HG03469 (cell line): ENCODE data around the gene CLIP3.
"Not testable (repeated sequence)": the region's sequence is repeated elsewhere in the genome, so short reads cannot be mapped to it uniquely, and the experiment has no call there.

Experiments used
- ATAC-seq: cut with Tn5 transposase; IDR thresholded peaks from one replicate; pipeline ENCODE4 v1.9.1; 2021; ENCODE audit warnings: mild to moderate bottlenecking, moderate library complexity, moderate number of reproducible peaks; ENCODE audit not compliant: unreplicated experiment

Gene CLIP3, protein sequence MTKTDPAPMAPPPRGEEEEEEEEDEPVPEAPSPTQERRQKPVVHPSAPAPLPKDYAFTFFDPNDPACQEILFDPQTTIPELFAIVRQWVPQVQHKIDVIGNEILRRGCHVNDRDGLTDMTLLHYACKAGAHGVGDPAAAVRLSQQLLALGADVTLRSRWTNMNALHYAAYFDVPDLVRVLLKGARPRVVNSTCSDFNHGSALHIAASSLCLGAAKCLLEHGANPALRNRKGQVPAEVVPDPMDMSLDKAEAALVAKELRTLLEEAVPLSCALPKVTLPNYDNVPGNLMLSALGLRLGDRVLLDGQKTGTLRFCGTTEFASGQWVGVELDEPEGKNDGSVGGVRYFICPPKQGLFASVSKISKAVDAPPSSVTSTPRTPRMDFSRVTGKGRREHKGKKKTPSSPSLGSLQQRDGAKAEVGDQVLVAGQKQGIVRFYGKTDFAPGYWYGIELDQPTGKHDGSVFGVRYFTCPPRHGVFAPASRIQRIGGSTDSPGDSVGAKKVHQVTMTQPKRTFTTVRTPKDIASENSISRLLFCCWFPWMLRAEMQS

GRCh38 chr19:36032251-36033104, at the start of gene CLIP3:
TSS of gene CLIP3 (minus strand) at chr19:36032873. CDS start at chr19:36032357, 516 bp downstream.
- no peak for ATAC-seq

GRCh38 chr19:36081894-36082293, 49.2 kb upstream of the CLIP3 start:
- ATAC-seq: no peak

DNA sequence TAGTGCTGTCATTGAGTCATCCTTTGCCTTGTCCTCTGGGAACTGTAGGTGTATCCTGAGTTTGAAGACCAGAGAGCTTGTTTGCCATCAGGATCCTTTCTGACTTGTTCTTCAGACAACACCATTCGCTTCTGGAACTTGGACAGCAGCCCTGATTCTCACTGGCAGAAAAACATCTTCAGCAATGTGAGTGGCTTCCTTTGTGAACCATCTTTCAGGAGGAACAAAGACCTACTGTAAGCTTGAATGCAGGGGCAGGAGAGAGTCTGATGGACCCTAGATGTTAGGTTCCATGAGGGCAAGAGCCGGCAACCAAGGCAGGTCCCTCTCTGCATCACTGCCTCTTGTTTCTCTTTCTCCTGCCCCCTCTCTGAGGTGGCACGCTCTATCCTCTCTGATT, 48.7 kb upstream of the CLIP3 start:
- ATAC-seq: no peak

GRCh38 chr19:36079389-36079945, 46.8 kb upstream of the CLIP3 start:
- ATAC-seq: no peak

DNA sequence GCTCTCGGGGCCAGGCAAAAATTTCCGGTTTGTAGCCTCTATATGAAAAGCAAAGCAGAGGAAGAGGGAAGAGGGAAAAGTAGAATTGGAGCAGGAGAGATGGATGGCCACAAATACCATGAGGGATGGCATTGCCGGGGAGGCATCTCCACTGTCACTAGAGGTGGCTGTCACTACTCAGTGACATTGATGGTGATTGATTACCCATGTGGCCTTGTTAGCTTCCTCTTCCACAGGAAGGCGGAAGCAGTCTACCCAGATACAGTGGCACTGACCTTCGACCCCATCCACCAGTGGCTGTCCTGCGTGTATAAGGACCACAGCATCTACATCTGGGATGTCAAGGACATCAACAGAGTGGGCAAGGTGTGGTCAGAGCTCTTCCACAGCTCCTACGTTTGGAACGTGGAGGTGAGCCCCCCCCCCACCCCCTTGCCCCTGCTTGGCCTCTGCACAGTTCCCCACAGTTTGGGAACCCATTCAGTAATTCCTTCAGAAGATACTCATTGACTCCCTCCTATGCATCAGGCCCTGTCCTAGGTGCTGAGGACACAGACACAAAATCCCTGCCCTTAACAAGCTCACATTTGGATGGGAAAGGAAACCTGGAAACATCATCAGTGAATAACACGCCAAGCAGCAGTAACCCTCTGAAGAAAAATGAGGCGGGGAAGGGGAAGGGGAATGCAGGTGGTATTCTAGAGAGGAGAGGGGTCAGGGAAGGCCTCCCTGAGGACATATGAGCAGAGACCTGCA, 40.6 kb upstream of the CLIP3 start:
- ATAC-seq: no peak

- ATAC-seq: no peak
Measured at GRCh38 chr19:36072081-36072480, 39.4 kb upstream of the CLIP3 start.

GRCh38 chr19:36068810-36069499, 36.3 kb upstream of the CLIP3 start:
- not testable (repeated sequence) for ATAC-seq

- no peak for ATAC-seq
Measured at GRCh38 chr19:36067681-36068080, 35.0 kb upstream of the CLIP3 start.

DNA sequence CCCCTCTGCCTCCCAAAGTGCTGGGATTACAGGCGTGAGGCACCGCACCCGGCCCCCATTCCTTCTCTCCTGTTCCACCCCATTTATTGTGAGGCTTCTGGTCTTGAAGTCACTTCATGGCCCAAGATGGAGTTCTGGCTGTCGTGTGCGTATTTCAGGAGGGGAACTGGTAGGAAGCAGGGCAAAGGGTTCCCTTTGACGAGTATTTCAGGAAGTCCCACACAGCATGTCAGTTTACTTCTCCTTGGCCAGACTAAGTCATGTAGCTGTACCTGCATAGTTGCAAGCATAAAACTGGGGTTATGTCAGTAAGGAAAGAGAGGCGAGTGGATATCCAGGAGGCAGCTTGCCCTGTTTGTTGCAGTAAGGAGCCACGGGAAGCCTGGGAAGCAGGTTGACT, 32.2 kb upstream of the CLIP3 start:
- no peak for ATAC-seq

DNA sequence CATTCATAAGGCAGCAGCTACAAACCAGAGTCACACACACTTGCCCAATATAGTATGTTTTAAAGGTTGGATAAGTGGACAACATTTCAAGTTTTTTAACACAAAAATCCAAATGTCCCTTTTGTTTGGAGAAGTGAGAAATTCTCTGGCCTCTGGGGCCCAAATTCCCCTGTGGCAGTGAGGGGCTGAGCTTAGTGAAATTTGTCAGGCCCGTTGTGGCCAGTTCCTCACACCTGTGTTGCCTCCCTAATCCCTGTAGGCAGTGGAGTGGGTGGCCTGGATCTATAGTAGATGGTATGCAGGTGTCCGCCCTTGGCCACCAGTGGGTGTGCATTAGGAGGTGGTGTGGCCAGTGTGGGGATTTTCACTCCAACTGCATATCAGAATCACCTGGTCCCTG, 28.7 kb upstream of the CLIP3 start:
- ATAC-seq: no peak

GRCh38 chr19:36060430-36060829, 27.8 kb upstream of the CLIP3 start:
- no peak for ATAC-seq

- no peak for ATAC-seq
Measured at GRCh38 chr19:36059180-36059910, 26.7 kb upstream of the CLIP3 start.

DNA sequence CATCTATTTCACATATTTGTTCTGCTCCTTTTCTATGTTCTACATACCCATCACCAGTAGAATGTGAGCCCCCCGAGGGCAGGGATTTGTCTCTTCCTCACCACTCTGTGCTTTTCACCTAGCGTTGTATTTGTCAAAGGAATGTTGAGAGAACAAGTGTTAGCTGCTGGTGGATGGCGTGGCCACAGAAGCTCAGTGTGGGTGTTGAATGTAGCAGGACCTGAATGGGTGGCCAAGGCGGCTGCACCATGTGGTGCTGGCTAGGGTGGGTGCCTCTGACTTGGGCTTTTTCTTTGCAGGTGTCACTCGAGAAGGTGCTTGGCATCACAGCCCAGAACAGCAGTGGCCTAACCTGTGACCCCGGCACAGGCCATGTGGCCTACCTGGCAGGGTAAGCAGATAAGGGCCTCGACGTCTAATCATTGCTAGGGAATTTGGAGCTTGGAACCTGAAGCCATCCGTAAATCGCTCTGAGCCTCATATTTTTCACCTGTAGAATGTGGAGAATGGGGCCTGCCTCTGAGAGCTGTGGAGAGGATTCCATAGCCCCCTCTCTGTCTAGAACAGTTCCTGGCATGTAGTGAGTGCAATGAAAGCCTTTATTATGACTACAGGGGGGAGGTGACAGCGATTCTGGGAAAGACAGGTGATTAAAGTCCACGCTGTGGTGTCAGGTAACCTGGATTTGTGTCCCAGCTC, 26.0 kb upstream of the CLIP3 start:
- no peak for ATAC-seq

GRCh38 chr19:36054733-36055686, 22.3 kb upstream of the CLIP3 start, which contains the start of gene WDR62:
TSS of gene WDR62 (plus strand) at chr19:36054897. CDS start at chr19:36054972, 75 bp downstream.
- ATAC-seq: peak; percentile 59

DNA sequence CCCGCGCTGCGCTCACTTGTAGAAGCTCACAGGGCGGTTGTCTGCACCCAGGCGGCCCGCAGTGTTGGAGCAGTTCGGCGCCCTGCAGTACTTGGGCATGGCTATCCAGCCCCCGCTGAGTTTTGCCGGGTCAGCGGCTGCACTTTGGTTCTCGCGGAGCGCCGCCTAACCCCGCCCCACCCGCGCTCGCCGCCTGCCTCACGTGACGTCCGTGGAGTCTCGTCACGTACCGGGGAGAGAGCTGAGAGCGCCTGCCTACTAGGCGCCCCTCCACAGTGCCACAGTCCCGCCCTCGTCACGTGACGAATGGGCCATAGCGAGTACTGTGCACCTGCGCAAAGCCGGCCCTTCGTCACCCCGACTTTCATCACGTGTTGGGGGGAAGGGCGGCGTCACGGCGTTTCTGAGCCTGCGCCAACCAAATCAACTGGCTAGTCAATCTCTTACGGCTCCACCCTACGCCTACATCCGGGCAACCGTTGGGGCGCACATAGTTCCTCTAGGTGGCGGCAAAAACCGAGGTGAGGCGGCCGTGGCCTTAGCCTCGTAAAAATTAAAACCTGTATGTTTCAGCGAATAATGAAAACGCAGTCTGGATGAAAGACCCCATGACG, 21.6 kb upstream of the CLIP3 start, which contains the start of gene THAP8:
THAP8 (minus strand) TSS at position 167 of the 614 bp plus-strand sequence; CDS start at position 99, 68 bp downstream.
- peak; percentile 66 for ATAC-seq

DNA sequence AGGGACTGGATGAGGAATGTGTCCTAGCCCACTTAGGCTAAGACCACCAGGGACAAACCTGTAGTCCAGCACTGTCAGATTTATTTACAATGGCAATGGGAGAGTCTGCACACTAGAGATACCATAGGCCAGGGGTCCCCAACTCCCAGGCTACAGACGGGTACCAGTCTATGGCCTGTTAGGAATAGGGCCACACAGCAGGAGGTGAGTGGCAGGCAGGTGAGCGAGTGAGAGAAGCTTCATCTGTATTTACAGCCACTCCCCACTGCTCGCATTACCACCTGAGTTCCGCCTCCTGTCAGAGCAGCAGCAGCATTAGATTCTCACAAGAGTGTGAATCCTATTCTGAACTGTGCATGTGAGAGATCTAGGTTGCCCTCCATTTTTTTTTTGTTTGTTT, 19.0 kb upstream of the CLIP3 start:
- no peak for ATAC-seq

- no peak for ATAC-seq
Measured at GRCh38 chr19:36051236-36051635, 18.6 kb upstream of the CLIP3 start.
